NT2/D1 (cell line): Measurements from ENCODE around the gene BHLHA15.

ENCODE experiments used
- SUZ12 ChIP-seq: IDR thresholded peaks from 2 replicates; pipeline ENCODE4 v1.6.1; 2011; ENCODE audit not compliant: insufficient read length, insufficient read depth; ENCODE audit errors: extremely low read depth
- YY1 ChIP-seq: IDR thresholded peaks from 2 replicates; pipeline ENCODE4 v1.6.1; 2011; ENCODE audit not compliant: insufficient read length, insufficient read depth

DNA sequence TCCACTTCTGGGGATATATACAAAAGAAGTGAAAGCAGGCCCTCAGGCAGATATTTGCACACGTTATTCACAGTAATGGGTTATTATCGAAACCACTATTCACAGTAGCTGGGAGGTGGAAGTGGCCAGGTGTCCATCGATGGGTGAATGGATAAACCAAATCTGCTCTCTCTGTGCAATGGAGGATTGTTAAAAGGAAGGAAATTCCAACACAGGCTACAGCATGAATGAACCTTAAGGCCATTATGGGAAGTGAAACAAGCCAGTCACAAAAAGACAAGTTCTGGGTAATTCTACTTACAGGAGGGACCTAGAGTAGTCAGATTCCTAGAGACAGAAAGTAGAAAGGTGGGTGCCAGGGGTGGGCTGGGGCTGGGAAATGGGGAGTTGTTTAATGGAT is 48.5 kb upstream of the BHLHA15 start:
- no peak for TF ChIP-seq YY1
- no peak for TF ChIP-seq SUZ12
